HL-60/S4 treated with retinoic acid at 250 ng/mL for 4 days and 3 days (cell line): ENCODE data around the gene GALM.

Experiments used
- in situ Hi-C: fragments of 300-500 bp; cut with MboI; formaldehyde crosslinking; loops from 2 replicates; pipeline ENCODE4 v1.7.0; 2022; ENCODE audit warnings: low sequenced_read_pairs

Gene GALM

DNA sequence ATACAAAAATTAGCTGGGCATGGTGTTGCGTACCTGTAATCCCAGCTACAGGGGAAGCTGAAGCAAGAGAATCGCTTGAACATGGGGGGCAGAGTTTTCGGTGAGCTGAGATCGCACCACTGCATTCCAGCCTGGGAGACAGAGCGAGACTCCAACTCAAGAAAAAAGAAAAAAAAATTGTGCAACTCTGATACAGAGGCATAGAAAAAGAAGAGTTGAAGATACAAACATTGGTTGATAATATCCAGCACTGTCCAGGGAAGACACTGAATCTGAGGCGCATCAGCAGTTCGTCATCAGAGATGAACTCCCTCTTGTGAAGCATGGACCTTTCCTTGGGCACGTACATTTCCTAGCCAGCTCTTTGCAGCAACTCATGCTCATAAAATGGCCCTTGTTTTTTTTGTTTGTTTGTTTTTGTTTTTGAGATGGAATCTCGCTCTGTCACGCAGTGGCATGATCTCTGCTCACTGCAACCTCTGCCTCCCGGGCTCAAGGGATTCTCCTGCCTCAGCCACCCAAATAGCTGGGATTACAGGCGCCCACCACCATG is 16.7 kb upstream of the GALM start:
- in situ Hi-C loops, result loop anchor here (5.0 kb wide), 1 partner anchor 47 kb away; the partner anchor contains the start of gene HNRNPLL

GRCh38 chr2:38650012-38650411 is 15.9 kb upstream of the GALM start:
- in situ Hi-C loops, result no loop called here

GRCh38 chr2:38650717-38651116 is 15.2 kb upstream of the GALM start:
- in situ Hi-C loops, result no loop called here

- in situ Hi-C loops, result no loop called here
Observed at GRCh38 chr2:38652431-38653273, 13.3 kb upstream of the GALM start.

GRCh38 chr2:38653380-38653714 is 12.6 kb upstream of the GALM start:
- in situ Hi-C loops, result no loop called here

DNA sequence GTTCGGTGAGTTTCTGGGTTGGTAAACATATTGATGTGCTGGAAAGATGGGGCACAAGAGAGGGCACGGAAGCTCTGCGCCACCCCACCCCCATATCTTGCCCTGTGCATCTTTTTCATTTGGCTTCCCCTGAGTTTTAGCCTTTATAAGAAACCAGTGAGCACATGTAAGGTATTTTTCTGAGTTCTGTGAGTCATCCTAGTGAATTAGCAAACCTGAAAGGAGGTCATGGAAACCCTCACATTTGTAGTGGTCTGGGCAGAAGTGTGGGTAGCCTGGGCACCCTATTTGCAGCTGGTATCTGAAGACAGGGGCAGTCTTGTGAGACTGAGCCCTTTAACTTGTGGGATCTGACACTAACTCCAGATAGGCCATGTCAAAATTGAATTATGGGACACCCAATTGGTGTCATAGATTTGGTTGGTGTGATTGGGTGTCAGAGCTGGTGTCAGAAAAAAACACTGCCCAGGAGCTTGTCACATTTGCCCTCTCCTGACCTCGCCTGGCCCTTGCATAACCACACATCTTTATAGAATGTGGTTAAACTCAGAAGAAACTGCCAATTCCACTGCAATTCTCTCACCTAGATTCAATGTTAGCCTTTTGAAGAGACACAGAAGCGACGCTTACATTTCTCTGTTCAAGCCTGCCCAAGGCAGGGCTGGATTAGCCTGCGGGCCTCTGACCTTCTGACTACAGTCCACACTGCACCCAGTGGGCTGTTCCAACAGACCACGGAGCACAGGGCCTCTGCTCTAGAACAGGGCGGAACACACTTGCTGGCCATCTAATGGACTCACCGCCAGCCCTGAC is 12.0 kb upstream of the GALM start:
- in situ Hi-C loops, result no loop called here

DNA sequence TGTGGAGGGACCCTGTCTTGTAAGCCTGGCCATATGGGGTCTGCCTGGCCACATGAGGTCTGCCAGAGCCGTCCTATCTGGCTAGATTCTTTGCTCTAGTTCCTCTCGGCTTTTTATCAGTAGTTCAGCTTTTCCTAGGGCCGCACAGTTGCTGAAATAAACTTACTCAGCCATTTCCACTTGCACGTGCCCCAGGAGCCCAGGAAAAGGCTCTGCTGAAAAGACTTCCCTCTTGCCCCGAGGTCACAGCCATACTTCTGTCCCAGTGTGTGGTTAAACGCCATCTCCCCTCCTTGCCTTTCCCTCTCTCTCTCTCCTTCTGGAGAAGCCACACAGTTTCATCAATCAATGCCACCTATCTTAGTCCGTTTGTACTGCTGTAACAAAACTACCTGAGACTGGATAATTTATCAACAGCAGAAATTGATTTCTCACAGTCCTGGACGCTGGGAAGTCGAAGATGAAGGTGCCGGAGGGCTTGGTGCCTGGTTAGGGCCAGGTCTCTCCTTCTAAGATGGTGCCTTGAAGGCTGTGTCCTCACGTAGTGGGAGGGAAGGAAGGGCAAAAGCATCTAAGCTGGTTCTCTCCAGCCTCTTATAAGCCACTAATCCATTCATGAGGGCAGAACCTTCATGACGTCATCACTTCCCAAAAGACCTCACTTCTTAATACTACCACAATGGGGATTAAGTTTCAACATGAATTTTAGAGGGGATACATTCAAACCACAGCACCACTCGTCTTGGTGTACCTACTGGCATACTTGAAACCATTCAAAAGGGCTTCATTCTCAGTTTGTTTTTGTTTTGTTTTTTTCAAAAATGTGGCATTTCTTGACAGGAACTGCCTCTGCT is 11.2 kb upstream of the GALM start:
- in situ Hi-C loops, result no loop called here

DNA sequence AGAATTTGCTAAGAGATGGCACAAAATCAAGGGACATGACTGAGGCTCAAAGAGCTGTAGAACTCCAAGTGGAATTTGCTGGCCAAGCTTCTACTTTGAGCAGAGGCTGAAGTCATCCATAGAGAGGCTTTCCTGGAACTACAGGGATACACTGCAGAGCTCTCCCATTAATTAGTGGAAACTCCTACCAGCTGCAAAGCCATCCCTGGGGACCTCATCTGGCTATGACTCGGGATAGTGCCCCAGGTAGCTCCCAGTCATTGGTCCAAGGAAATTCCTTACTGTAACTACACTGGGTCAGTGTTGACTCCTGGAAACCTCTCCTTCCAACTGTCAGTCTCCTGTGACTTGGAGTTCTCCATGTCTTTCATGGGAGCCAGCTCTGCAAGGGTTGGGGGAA is 10.5 kb upstream of the GALM start:
- in situ Hi-C loops, result no loop called here

DNA sequence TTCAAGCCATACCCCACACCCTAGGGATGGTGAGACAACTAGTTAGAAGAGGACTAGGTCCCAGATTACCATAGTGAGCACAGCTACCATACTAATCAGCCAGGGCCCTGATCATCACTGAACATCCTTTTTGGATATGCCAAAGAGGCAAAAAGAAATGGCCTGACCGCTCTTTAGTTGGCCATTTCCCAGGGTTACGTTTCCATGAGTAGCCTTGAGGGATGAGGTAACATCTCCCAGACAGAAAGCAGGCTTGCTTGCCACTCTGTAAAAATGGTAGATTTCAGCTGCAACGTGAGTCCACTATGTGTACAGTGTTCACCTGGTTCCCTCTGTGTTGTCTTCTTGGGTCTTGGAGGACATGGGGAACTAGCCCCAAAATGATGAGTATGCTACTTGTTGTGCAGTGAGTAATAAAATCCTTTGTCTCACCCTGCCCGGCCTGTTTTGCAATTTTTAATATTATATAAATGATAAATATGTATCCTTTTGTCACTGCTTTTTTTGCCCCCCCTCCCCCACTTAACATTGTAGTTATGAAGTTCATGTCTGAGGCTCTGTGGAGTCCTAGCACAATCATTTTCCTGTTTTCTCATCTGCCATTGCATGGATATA is 8.9 kb upstream of the GALM start:
- in situ Hi-C loops, result no loop called here

- in situ Hi-C loops, result no loop called here
Observed at GRCh38 chr2:38658613-38659012, 7.3 kb upstream of the GALM start.

DNA sequence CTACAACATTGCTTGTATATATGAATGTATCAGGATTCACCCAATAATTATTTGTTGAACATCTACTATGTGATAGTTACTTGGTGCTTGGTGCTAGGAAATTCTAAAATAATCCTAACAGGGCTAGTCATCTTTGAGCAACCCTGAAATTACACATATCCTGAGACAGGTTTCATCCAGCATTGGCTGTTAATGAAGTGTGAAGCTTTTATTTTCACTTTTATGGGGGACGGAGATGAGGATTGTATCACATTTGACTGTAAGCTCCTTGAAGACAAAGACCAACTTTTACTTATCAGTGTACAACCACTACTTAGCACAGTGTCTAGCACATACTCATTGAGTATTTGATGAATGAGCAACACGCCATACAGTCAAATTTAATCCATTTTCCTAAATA is 6.8 kb upstream of the GALM start:
- in situ Hi-C loops, result no loop called here

DNA sequence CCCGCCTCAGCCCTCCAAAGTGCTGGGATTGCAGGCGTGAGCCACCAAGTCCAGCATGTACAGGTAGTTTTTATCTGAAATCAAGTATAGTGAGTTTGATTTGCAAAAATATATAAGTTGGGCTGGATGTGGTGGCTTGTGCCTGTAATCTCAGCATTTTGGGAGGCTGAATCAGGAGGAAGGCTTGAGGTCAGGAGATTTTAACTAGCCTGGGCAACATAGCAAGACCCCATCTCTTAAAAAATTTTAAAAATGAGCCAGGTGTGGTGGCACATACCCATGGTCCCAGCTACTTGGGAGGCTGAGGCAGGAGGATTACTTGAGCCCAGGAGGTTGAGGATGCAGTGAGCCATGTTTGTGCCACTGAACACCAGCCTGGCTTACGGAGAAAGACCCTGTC is 5.6 kb upstream of the GALM start:
- in situ Hi-C loops, result no loop called here

DNA sequence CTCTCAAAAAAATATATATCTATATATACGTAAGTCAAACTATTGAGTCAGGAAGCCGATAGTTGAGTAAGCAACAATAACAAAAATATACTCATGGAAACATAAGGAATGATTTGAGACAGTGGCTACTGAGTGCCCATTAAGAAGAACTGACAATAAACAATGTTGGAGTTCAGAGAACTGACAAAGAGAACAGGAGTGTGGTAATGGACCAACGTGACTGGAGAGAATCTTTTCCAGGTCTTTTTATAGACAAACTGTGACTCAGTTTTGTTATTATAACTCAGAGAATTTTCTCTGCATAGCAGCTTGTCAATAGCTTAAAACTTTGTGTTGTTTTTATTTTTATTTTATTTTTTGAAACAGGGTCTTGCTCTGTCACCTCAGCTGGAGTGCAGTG is 4.6 kb upstream of the GALM start:
- in situ Hi-C loops, result no loop called here

DNA sequence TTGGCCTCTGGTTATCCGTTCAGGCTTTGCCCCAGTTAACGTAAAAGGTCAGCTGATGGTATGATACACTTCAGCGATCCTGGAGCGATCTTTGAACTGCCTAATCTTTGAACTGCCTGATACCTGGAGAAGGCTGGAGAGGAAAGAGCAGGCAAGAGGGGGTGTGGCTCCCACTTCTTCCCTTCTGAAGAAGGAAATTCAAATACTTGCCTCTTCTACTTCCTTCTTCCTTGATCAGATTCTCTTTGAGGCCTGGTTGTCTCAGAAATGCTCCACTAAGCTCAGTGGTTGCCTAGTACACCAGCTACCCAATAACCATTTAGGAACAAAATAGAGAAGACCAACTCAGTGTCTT is 619 bp downstream of the GALM start:
- in situ Hi-C loops, result no loop called here

DNA sequence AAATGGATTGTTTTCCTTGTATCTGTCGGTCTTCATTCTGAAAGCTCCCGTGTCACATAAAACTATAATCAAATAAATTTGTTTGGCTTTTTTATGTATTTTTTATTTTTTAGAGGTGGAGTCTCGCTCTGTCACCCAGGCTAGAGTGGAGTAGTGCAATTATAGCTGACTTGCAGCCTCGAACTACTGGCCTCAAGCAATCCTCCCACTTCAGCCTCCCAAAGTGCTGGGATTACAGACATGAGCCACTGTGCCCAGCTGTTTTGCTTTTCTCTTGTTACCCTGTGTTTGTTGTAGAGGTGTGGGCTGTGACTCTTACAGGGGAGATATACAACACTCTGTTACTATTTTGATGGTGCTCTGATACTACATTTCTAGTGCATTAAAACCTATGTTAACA is 2.2 kb downstream of the GALM start:
- in situ Hi-C loops, result no loop called here

DNA sequence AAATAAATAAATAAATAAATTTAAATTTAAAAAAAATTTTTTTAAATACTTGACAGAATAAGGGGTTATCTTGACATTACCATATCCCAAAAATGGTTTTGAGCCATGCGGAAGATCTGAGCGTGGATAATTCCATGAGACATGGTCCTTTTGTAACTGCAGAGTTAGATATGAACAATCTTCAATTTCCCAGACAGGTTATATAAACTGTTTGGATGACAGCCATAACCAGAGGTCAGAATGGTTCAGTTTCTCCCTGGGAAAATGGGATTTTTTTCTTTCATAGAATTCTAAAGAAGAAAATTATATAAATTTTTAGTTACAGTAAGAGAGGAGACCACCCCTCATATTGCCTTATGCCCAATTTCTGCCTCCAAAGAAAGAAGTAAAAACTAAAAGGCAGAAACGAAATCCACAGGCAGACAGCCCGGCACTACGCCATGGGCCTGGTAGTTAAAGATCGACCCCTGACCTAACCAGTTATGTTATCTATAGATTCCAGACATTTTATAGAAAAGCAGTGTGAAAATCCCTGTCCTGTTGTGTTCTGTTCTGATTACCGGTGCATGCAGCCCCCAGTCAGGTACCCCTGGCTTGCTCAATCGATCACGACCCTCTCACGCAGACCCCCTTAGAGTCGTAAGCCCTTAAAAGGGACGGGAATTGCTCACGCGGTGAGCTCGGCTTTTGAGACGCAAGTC is 3.0 kb downstream of the GALM start:
- in situ Hi-C loops, result no loop called here

- in situ Hi-C loops, result no loop called here
Observed at GRCh38 chr2:38671303-38671702, 5.4 kb downstream of the GALM start.

- in situ Hi-C loops, result no loop called here
Observed at GRCh38 chr2:38671946-38672345, 6.0 kb downstream of the GALM start.

- in situ Hi-C loops, result no loop called here
Observed at GRCh38 chr2:38672445-38673391, 6.8 kb downstream of the GALM start.
